ENCODE measurements around the gene NBPF6.
"Not testable (repeated sequence)": the region's sequence is repeated elsewhere in the genome, so short reads cannot be mapped to it uniquely, and the experiment has no call there.

DNA sequence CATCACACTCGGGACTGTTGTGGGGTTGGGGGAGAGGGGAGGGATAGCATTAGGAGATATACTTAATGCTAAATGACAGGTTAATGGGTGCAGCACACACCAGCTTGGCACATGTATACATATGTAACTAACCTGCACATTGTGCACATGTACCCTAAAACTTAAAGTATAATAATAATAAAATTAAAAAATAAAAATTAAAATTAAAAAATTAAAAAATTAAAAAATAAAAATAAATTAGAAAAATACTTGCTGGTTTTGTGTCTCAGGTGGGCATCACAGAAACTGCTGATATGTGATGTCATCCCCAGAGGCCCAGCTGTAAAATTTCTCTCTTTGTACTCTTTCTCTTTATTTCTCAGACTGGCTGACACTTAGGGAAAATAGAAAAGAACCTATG lies 44.9 kb downstream of the NBPF6 start:
- TF ChIP-seq, protein P1, sequence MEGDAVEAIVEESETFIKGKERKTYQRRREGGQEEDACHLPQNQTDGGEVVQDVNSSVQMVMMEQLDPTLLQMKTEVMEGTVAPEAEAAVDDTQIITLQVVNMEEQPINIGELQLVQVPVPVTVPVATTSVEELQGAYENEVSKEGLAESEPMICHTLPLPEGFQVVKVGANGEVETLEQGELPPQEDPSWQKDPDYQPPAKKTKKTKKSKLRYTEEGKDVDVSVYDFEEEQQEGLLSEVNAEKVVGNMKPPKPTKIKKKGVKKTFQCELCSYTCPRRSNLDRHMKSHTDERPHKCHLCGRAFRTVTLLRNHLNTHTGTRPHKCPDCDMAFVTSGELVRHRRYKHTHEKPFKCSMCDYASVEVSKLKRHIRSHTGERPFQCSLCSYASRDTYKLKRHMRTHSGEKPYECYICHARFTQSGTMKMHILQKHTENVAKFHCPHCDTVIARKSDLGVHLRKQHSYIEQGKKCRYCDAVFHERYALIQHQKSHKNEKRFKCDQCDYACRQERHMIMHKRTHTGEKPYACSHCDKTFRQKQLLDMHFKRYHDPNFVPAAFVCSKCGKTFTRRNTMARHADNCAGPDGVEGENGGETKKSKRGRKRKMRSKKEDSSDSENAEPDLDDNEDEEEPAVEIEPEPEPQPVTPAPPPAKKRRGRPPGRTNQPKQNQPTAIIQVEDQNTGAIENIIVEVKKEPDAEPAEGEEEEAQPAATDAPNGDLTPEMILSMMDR (IDR thresholded peaks at IDR 0.05) = not testable (repeated sequence)
- not testable (repeated sequence) for TF ChIP-seq EZH2 (IDR thresholded peaks at IDR 0.05; ENCODE audit: borderline replicate concordance, insufficient read depth, low read depth, low read length, poor library complexity, severe bottlenecking)
